HepG2 (cell line): ENCODE measurements around the gene RNF149. TPM values are rescaled to one million over a fixed set of nuclear protein-coding genes. Genes with fewer than 3 reads are reported as not detected.

Experiments used
- HBP1 ChIP-seq: IDR thresholded peaks from 2 replicates; pipeline ENCODE4 v1.6.1; 2016; ENCODE audit warnings: low read depth, control low read depth
- NR2F2 ChIP-seq: IDR thresholded peaks from 2 replicates; pipeline ENCODE4 v1.6.1; 2012; ENCODE audit warnings: low read depth, inconsistent platforms, borderline replicate concordance
- PAXIP1 ChIP-seq: sonication (generic); formaldehyde crosslinking; conservative IDR thresholded peaks from 2 replicates; pipeline ENCODE4 v1.4.0; 2020; ENCODE audit warnings: mild to moderate bottlenecking, missing genetic modification reagents, moderate library complexity
- SP1 ChIP-seq, 2 experiments: fragments of 450-650 bp in 1 of 2; sonication (generic) in 1 of 2; formaldehyde crosslinking in 1 of 2; IDR thresholded peaks; 2 replicates each; pipeline versions ENCODE4 v1.4.0 to v1.6.1; 2016 to 2020; ENCODE audit warnings: missing genetic modification reagents in 1 of 2
- SPEN ChIP-seq: sonication (generic); formaldehyde crosslinking; IDR thresholded peaks from 2 replicates; pipeline ENCODE4 v1.5.1; 2020; ENCODE audit warnings: low read depth, mild to moderate bottlenecking, missing genetic modification reagents
- ZBTB26 ChIP-seq: IDR thresholded peaks from 2 replicates; pipeline ENCODE4 v1.6.1; 2016; ENCODE audit warnings: missing compliant biosample characterization, missing genetic modification reagents, borderline replicate concordance
- ZBTB34 ChIP-seq: sonication (generic); formaldehyde crosslinking; IDR thresholded peaks from 2 replicates; pipeline ENCODE4 v1.8.0; 2022; ENCODE audit warnings: mild to moderate bottlenecking, missing genetic modification reagents
- ZBTB43 ChIP-seq: sonication (generic); formaldehyde crosslinking; conservative IDR thresholded peaks from 2 replicates; pipeline ENCODE4 v1.4.0; 2020; ENCODE audit warnings: missing genetic modification reagents
- ZHX2 ChIP-seq, 2 experiments: sonication (generic) in 1 of 2; formaldehyde crosslinking in 1 of 2; IDR thresholded peaks; 2 replicates each; pipeline versions ENCODE4 v1.6.1 to v1.9.0; 2014 to 2022; ENCODE audit warnings: antibody characterized with exemption in 1 of 2, borderline replicate concordance in 1 of 2, inconsistent platforms in 1 of 2, low read depth in 1 of 2, missing genetic modification reagents in 1 of 2
- ZNF431 ChIP-seq: sonication (generic); formaldehyde crosslinking; IDR thresholded peaks from 2 replicates; pipeline ENCODE4 v1.9.0; 2022; ENCODE audit warnings: missing genetic modification reagents, low read depth, mild to moderate bottlenecking, borderline replicate concordance
- ZNF776 ChIP-seq: sonication (generic); formaldehyde crosslinking; IDR thresholded peaks from 2 replicates; pipeline ENCODE4 v1.4.0; 2020; ENCODE audit warnings: mild to moderate bottlenecking, missing genetic modification reagents
- polyA plus RNA-seq, 8 experiments: library from polyadenylated mRNA; depleted of rRNA in 3 of 8; stranded (reverse) in 7 of 8; unstranded in 1 of 8; fragments of >200 nt; fragmentation: Illumina TruSeq in 4 of 8; extraction: Trizol in 4 of 8; gene quantifications; 2 replicates each; pipeline versions ENCODE4 v1.2.1 to v1.2.3, GENCODE V29; 2011 to 2016; ENCODE audit warnings: low read depth in 4 of 8, missing spikeins in 1 of 8, mixed read lengths in 1 of 8; ENCODE audit not compliant: insufficient read depth in 1 of 8
- total RNA-seq, 5 experiments: library from RNA; depleted of rRNA; stranded (reverse); fragments of >200 nt; fragmentation: Illumina TruSeq; extraction: Trizol; gene quantifications; 2 replicates each; pipeline ENCODE4 v1.2.3, GENCODE V29; 2016; ENCODE audit warnings: low read depth in 1 of 5

Gene RNF149
- total and polyA plus RNA-seq, 2 of the 13 experiments (the other 11 are each of a cell fraction or from before 2014, with no cell fraction given), result 87.6 to 109 TPM

GRCh38 chr2:101234169-101234938 is 74.1 kb downstream of the RNF149 start (continued):
- TF ChIP-seq ZHX2 (IDR thresholded peaks at IDR 0.05; ENCODE audit: low read depth) (no peak; the same call in 1 of the 2 replicates), ZHX2 (CRISPR knock-in tag; IDR thresholded peaks at IDR 0.05; ENCODE audit: borderline replicate concordance) (no peak), PAXIP1 (CRISPR knock-in tag) (peak; percentile 65), ZNF431 (CRISPR knock-in tag) (peak; percentile 41; the same call in 1 of the 2 replicates), ZBTB43 (CRISPR knock-in tag) (no peak), NR2F2 (no peak; the same call in 1 of the 2 replicates), ZBTB26 (CRISPR knock-in tag) (no peak), ZBTB34 (CRISPR knock-in tag) (no peak), ZNF776 (CRISPR knock-in tag) (no peak), SP1 (IDR thresholded peaks at IDR 0.05) (no peak), SP1 (CRISPR knock-in tag; IDR thresholded peaks at IDR 0.05) (no peak), SPEN (CRISPR knock-in tag) (no peak), HBP1 (CRISPR knock-in tag) (no peak; the same call in none of the 2 replicates)
